IMR-90 (cell line): ENCODE data around the gene HOXB8. TPM values are rescaled to one million over a fixed set of nuclear protein-coding genes. Genes with fewer than 3 reads are reported as not detected.
A peak's percentile ranks its signal among the peaks of the same experiment; 100 is the strongest.

Experiments
- ATAC-seq: fragments of 200-7000 bp; cut with Tn5 transposase; 2 replicates; pipeline ENCODE4 v1.9.1; 2020; ENCODE audit warnings: low read depth, mild to moderate bottlenecking, moderate library complexity
- BruUV-seq: library from RNA; stranded (reverse); fragments of 400-500 nt; replicated peaks from 2 replicates; lab custom pipeline; 2021; lab: Mats Ljungman, UMichigan
- CTCF ChIA-PET: fragments of 300-600 bp; formaldehyde crosslinking; extraction: SDS; loops from one replicate; lab custom pipeline; 2021; ENCODE audit warnings: antibody characterized with exemption; lab: Yijun Ruan, JAX
- POLR2A ChIA-PET: fragments of 300-600 bp; sonication (Branson Sonifier 250); formaldehyde crosslinking; loops from one replicate; lab custom pipeline; 2022; ENCODE audit warnings: antibody characterized with exemption; ENCODE audit not compliant: unreplicated experiment; lab: Charles Lee
- DNase-seq: peaks from one replicate; pipeline ENCODE4 v3.0.0; 2013
- H2AFZ ChIP-seq: replicated peaks from 2 replicates; pipeline ENCODE3; 2013; ENCODE audit warnings: low read length, mild to moderate bottlenecking; ENCODE audit not compliant: poor library complexity
- H2AK5ac ChIP-seq: 2 replicates; pipeline ENCODE4 v1.6.1; 2013; ENCODE audit warnings: low read depth, low read length, inconsistent platforms
- H2AK9ac ChIP-seq: replicated peaks from 2 replicates; pipeline ENCODE3; 2013; ENCODE audit warnings: mild to moderate bottlenecking, low read depth, low read length, moderate library complexity; ENCODE audit not compliant: poor library complexity
- H2BK120ac ChIP-seq: 2 replicates; pipeline ENCODE4 v1.6.1; 2013; ENCODE audit warnings: low read depth, low read length, inconsistent platforms
- H2BK15ac ChIP-seq: 3 replicates; pipeline ENCODE4 v1.6.1; 2013; ENCODE audit warnings: low read depth, low read length, inconsistent platforms
- H2BK20ac ChIP-seq: 2 replicates; pipeline ENCODE4 v1.6.1; 2013; ENCODE audit warnings: low read depth, mild to moderate bottlenecking, inconsistent platforms, low read length, moderate library complexity
- H2BK5ac ChIP-seq: 2 replicates; pipeline ENCODE4 v1.6.1; 2013; ENCODE audit warnings: mild to moderate bottlenecking, low read depth, low read length, inconsistent platforms; ENCODE audit not compliant: poor library complexity, severe bottlenecking
- H3K14ac ChIP-seq: replicated peaks from 2 replicates; pipeline ENCODE4 v1.6.1; 2013; ENCODE audit warnings: low read depth, low read length, inconsistent platforms
- H3K18ac ChIP-seq: 2 replicates; pipeline ENCODE4 v1.6.1; 2013; ENCODE audit warnings: low read depth, low read length, control low read depth
- H3K23ac ChIP-seq: 2 replicates; pipeline ENCODE4 v1.6.1; 2013; ENCODE audit warnings: low read depth, low read length, inconsistent platforms
- H3K27ac ChIP-seq: 2 replicates; pipeline ENCODE4 v1.5.1; 2013; ENCODE audit warnings: mild to moderate bottlenecking, control low read depth, low read length; ENCODE audit not compliant: insufficient read depth
- H3K27me3 ChIP-seq: 2 replicates; pipeline ENCODE4 v1.6.1; 2013; ENCODE audit warnings: low read length; ENCODE audit not compliant: control insufficient read depth, insufficient read depth
- H3K36me3 ChIP-seq: 2 replicates; pipeline ENCODE4 v1.6.1; 2013; ENCODE audit warnings: low read length, mixed read lengths; ENCODE audit not compliant: control insufficient read depth, insufficient read depth
- H3K4ac ChIP-seq: 2 replicates; pipeline ENCODE4 v1.6.1; 2013; ENCODE audit warnings: low read depth, low read length, inconsistent platforms
- H3K4me1 ChIP-seq: 2 replicates; pipeline ENCODE4 v1.6.1; 2013; ENCODE audit warnings: low read length, mixed read lengths; ENCODE audit not compliant: control insufficient read depth, insufficient read depth
- H3K4me2 ChIP-seq: 2 replicates; pipeline ENCODE4 v1.6.1; 2013; ENCODE audit warnings: low read depth, mild to moderate bottlenecking, control low read depth, low read length, moderate library complexity
- H3K4me3 ChIP-seq: 2 replicates; pipeline ENCODE4 v1.5.1; 2013; ENCODE audit warnings: low read depth, mild to moderate bottlenecking, control low read depth, low read length, moderate library complexity; ENCODE audit not compliant: insufficient read depth
- H3K56ac ChIP-seq: 2 replicates; pipeline ENCODE4 v1.6.1; 2013; ENCODE audit warnings: low read length, inconsistent platforms; ENCODE audit not compliant: insufficient read depth; ENCODE audit errors: extremely low read depth
- H3K79me1 ChIP-seq, 2 experiments: 2 replicates each; pipeline ENCODE4 v1.6.1; 2013; ENCODE audit warnings: low read length in 2 of 2, inconsistent platforms in 1 of 2, low read depth in 1 of 2
- H3K9ac ChIP-seq: 2 replicates; pipeline ENCODE4 v1.6.1; 2013; ENCODE audit warnings: low read depth, low read length, control low read depth
- H3K9me1 ChIP-seq: 2 replicates; pipeline ENCODE4 v1.6.1; 2013; ENCODE audit warnings: low read length, inconsistent platforms; ENCODE audit not compliant: insufficient read depth
- H3K9me3 ChIP-seq: 2 replicates; pipeline ENCODE4 v1.6.1; 2013; ENCODE audit warnings: low read length; ENCODE audit not compliant: control insufficient read depth, insufficient read depth
- H4K20me1 ChIP-seq: 2 replicates; pipeline ENCODE4 v1.6.1; 2013; ENCODE audit warnings: low read length, inconsistent platforms; ENCODE audit not compliant: insufficient read depth
- H4K5ac ChIP-seq: 2 replicates; pipeline ENCODE4 v1.6.1; 2013; ENCODE audit warnings: mild to moderate bottlenecking, low read depth, low read length, control low read depth
- H4K8ac ChIP-seq, 2 experiments: 2 replicates each; pipeline ENCODE4 v1.6.1; 2013; ENCODE audit warnings: low read depth in 2 of 2, low read length in 2 of 2, control low read depth in 1 of 2, inconsistent platforms in 1 of 2
- H4K91ac ChIP-seq: 2 replicates; pipeline ENCODE4 v1.6.1; 2013; ENCODE audit warnings: low read depth, low read length, inconsistent platforms; ENCODE audit not compliant: insufficient read depth
- BHLHE40 ChIP-seq: fragments of 150-350 bp; IDR thresholded peaks from 2 replicates; pipeline ENCODE4 v1.6.1; 2016; ENCODE audit warnings: mild to moderate bottlenecking, low read depth, low read length
- CEBPB ChIP-seq: IDR thresholded peaks from 2 replicates; pipeline ENCODE4 v1.6.1; 2012; ENCODE audit warnings: low read depth, low read length, improper control_type of control experiment
- CHD1 ChIP-seq: IDR thresholded peaks from 2 replicates; pipeline ENCODE4 v1.6.1; 2012; ENCODE audit warnings: low read depth, low read length, improper control_type of control experiment
- CTCF ChIP-seq: conservative IDR thresholded peaks from 2 replicates; pipeline ENCODE4 v1.5.1; 2012; ENCODE audit warnings: mild to moderate bottlenecking, low read depth, low read length, improper control_type of control experiment
- ELK1 ChIP-seq: fragments of 150-350 bp; IDR thresholded peaks from 2 replicates; pipeline ENCODE4 v1.6.1; 2016; ENCODE audit warnings: low read depth, mild to moderate bottlenecking, low read length, moderate library complexity, borderline replicate concordance
- FOS ChIP-seq: fragments of 150-350 bp; IDR thresholded peaks from 2 replicates; pipeline ENCODE4 v1.6.1; 2016; ENCODE audit warnings: low read depth, low read length
- MAFK ChIP-seq: IDR thresholded peaks from 2 replicates; pipeline ENCODE4 v1.6.1; 2012; ENCODE audit warnings: low read depth, low read length, improper control_type of control experiment
- MAZ ChIP-seq: IDR thresholded peaks from 2 replicates; pipeline ENCODE4 v1.6.1; 2012; ENCODE audit warnings: low read depth, mild to moderate bottlenecking, low read length, improper control_type of control experiment, moderate library complexity, borderline replicate concordance
- MXI1 ChIP-seq: IDR thresholded peaks from 2 replicates; pipeline ENCODE4 v1.6.1; 2012; ENCODE audit warnings: low read depth, mild to moderate bottlenecking, low read length, moderate library complexity, borderline replicate concordance
- NFE2L2 ChIP-seq: fragments of 150-350 bp; IDR thresholded peaks from 2 replicates; pipeline ENCODE4 v1.6.1; 2016; ENCODE audit warnings: low read depth, mild to moderate bottlenecking, low read length
- RAD21 ChIP-seq: IDR thresholded peaks from 2 replicates; pipeline ENCODE4 v1.6.1; 2012; ENCODE audit warnings: low read length, improper control_type of control experiment
- RCOR1 ChIP-seq: IDR thresholded peaks from 2 replicates; pipeline ENCODE4 v1.6.1; 2012; ENCODE audit warnings: mild to moderate bottlenecking, low read length, improper control_type of control experiment; ENCODE audit not compliant: insufficient replicate concordance
- RFX5 ChIP-seq: IDR thresholded peaks from 2 replicates; pipeline ENCODE4 v1.8.0; 2012; ENCODE audit warnings: low read depth, mild to moderate bottlenecking, low read length, moderate library complexity
- USF2 ChIP-seq: fragments of 150-350 bp; IDR thresholded peaks from 2 replicates; pipeline ENCODE4 v1.6.1; 2017; ENCODE audit warnings: mild to moderate bottlenecking, antibody characterized with exemption, low read length, low read depth
- WGBS, 2 experiments: methylation state at CpG; one replicate each; pipeline versions ENCODE4 v1.1.5 to v1.1.7; 2013; ENCODE audit warnings: missing lambda C conversion rate in 2 of 2; ENCODE audit not compliant: insufficient read length in 1 of 2; ENCODE audit errors: extremely low coverage in 2 of 2; 5-methylcytosine and 5-hydroxymethylcytosine counted together
- dilution Hi-C: fragments of 300-500 bp; cut with HindIII; formaldehyde crosslinking; loops from one replicate; pipeline ENCODE4 v1.14.3; 2018; ENCODE audit warnings: low sequenced_read_pairs; ENCODE audit not compliant: unreplicated experiment
- in situ Hi-C: fragments of 300-500 bp; cut with MboI; formaldehyde crosslinking; loops from 3 replicates; pipeline ENCODE4 v1.14.3; 2019; ENCODE audit warnings: low sequenced_read_pairs, inconsistent platforms, mixed read lengths
- intact Hi-C: fragments of 100-400 bp; cut with micrococcal nuclease; formaldehyde crosslinking; loops from 2 replicates; pipeline ENCODE4 v1.10.0; 2022
- polyA plus RNA-seq, 3 experiments: library from polyadenylated mRNA; depleted of rRNA; stranded (reverse); fragments of >200 nt; gene quantifications; 2 replicates each; pipeline ENCODE4 v1.2.3, GENCODE V29; 2012; ENCODE audit warnings: low replicate concordance in 1 of 3
- total RNA-seq: library from RNA; depleted of rRNA; stranded (reverse); fragments of >200 nt; gene quantifications from 2 replicates; pipeline ENCODE4 v1.2.3, GENCODE V29; 2012

Gene HOXB8
- total and polyA plus RNA-seq, 2 of the 4 experiments (the other 2 are of a cell fraction), result 0.54 to 5.3 TPM

- no peak for TF ChIP-seq RCOR1
- TF ChIP-seq MAZ, result no peak
Measured at GRCh38 chr17:48609033-48609432, 6.1 kb downstream of the HOXB8 start (continued).

GRCh38 chr17:48608494-48608834 lies 6.6 kb downstream of the HOXB8 start:
- Histone ChIP-seq H2BK15ac (no peak overlapping the region), H3K79me1 (peaks cover 9 to 40% of the 10 kb centered on the region in 2 experiments; a peak in 3 of 4 replicates), H3K9ac (no peak overlapping the region), H2AK9ac (no peak overlapping the region), H3K9me1 (0 out of 2 replicates have a peak, but pooled peaks cover 3% of the 10 kb centered on the region), H3K56ac (no peak overlapping the region), H3K27ac (no peak overlapping the region), H2BK20ac (no peak overlapping the region), H3K14ac (no peak overlapping the region), H3K9me3 (no peaks in the 10 kb centered on the region), H2AFZ (no peak overlapping the region), H3K4ac (no peak overlapping the region), H4K20me1 (no peaks in the 10 kb centered on the region), H3K36me3 (peaks cover 7% of the 10 kb centered on the region), H3K4me1 (peaks cover 14% of the 10 kb centered on the region), H3K18ac (no peak overlapping the region), H4K91ac (no peak overlapping the region), H2BK5ac (no peak overlapping the region), H3K27me3 (no peaks in the 10 kb centered on the region), H2BK120ac (no peak overlapping the region), H4K8ac (no peak overlapping the region), H4K5ac (no peak overlapping the region), H3K4me3 (no peak overlapping the region), H3K23ac (peak overlapping the region; percentile 11; the same call in 1 of the 2 replicates), H3K4me2 (no peak overlapping the region; the same call in 1 of the 2 replicates), H2AK5ac (no peak overlapping the region)
- BruUV-seq, result no TSS peak
- DNase-seq (no peak), ATAC-seq (no peak)
- TF ChIP-seq RCOR1, result no peak
- TF ChIP-seq RAD21, result no peak
- no peak for TF ChIP-seq NFE2L2
- TF ChIP-seq RFX5, result no peak
- no peak for TF ChIP-seq CEBPB
- no peak for TF ChIP-seq MAZ
- no peak for TF ChIP-seq CTCF
- TF ChIP-seq FOS, result no peak
- no peak for TF ChIP-seq MAFK
- TF ChIP-seq MXI1, result no peak
- no peak for TF ChIP-seq USF2
- no peak for TF ChIP-seq BHLHE40
- no peak for TF ChIP-seq CHD1
- no peak for TF ChIP-seq ELK1
- dilution Hi-C loops, result no loop called here
- no CpG with 5 or more reads among the region's 1 CpG for WGBS, 2 experiments
- CTCF ChIA-PET, result interaction anchor here (0.6 to 1.6 kb wide), 2 partner anchors 10 to 205 kb away, joined by 3 read pairs; no protein-coding TSS in a partner anchor
- in situ Hi-C loops, result no loop called here
- POLR2A ChIA-PET, result interaction anchor here (1.0 kb wide), 1 partner anchor 21 kb away, joined by 4 read pairs; no protein-coding TSS in a partner anchor
- intact Hi-C loops, result no loop called here
